Right cardiac atrium (tissue), 5 donors: ENCODE results near the gene NUP214. TPM values are rescaled to one million over a fixed set of nuclear protein-coding genes. Genes with fewer than 3 reads are reported as not detected.
"Not testable (repeated sequence)": the region's sequence is repeated elsewhere in the genome, so short reads cannot be mapped to it uniquely, and the experiment has no call there.

Experiments used
- ATAC-seq, 2 donors: fragments of 200-7000 bp; cut with Tn5 transposase; one replicate each; pipeline versions ENCODE4 v1.8.0 to v1.9.1; 2020; ENCODE audit warnings: moderate library complexity in 2 of 2, mild to moderate bottlenecking in 1 of 2
- DNase-seq, 3 donors: peaks; one replicate each; pipeline ENCODE4 v3.0.0-alpha.2; 2020
- H3K27ac ChIP-seq: one replicate; pipeline ENCODE4 v1.5.1; 2013; ENCODE audit warnings: mild to moderate bottlenecking, low read length, control low read depth, moderate library complexity
- H3K27me3 ChIP-seq: one replicate; pipeline ENCODE4 v1.6.1; 2013; ENCODE audit not compliant: control insufficient read depth, insufficient read depth
- H3K4me1 ChIP-seq: one replicate; pipeline ENCODE4 v1.6.1; 2013; ENCODE audit warnings: low read length; ENCODE audit not compliant: control insufficient read depth, insufficient read depth
- H3K4me3 ChIP-seq: one replicate; pipeline ENCODE4 v1.5.1; 2013; ENCODE audit warnings: low read length, control low read depth
- H3K9me3 ChIP-seq: one replicate; pipeline ENCODE4 v1.6.1; 2013; ENCODE audit warnings: low read length; ENCODE audit not compliant: control insufficient read depth
- WGBS: extraction: QIAGEN DNeasy Blood & Tissue Kit; methylation state at CpG from one replicate; pipeline ENCODE4 v1.1.7; 2013; 5-methylcytosine and 5-hydroxymethylcytosine counted together
- intact Hi-C, 4 donors: fragments of 100-400 bp; cut with DNase I; formaldehyde crosslinking; loops; one replicate each; pipeline versions ENCODE4 v1.11.0 to v1.14.0; 2022 to 2023
- polyA plus RNA-seq: library from polyadenylated mRNA; stranded (reverse); fragments of 200-250 nt; gene quantifications from one replicate; pipeline ENCODE4 v1.2.3, GENCODE V29; 2013
- total RNA-seq, 4 donors: library from RNA; stranded (reverse); fragmentation: NEBNext Ultra II Directional; extraction: Animal tissue kit (Norgen Biotek cat#: 25700); gene quantifications; one replicate each; pipeline ENCODE4 v1.2.1, GENCODE V29; 2021
- donor health status: healthy with polysubstance abuse.
- donor health status: DM: no; HTN: yes; CAD: no.
- donor health status: DM: no; HTN: no; CAD: no.
- donor health status: DM: no; HTN: yes; CAD: no; lungs with severe emphysema.
- donor health status: DM: yes; HTN: yes; CAD: no.

The NUP214 gene
- total and polyA plus RNA-seq, 5 donors: 12.0 to 34.6 (median 27.5) TPM

- intact Hi-C loops: no loop called here
These were observed 76.5 kb downstream of the NUP214 start for GRCh38 chr9:131201856-131202255.

GRCh38 chr9:131203431-131204218, 78.2 kb downstream of the NUP214 start:
- no peaks in the 10 kb centered on the region for H3K4me1 ChIP-seq
- H3K27ac ChIP-seq: no peak overlapping the region
- intact Hi-C loops: no loop called here
- no peaks in the 10 kb centered on the region for H3K27me3 ChIP-seq
- H3K4me3 ChIP-seq: no peak overlapping the region
- DNase-seq (no peak), ATAC-seq (no peak)
- WGBS: 84% methylated on average over 4 of the region's 4 CpGs
- no peaks in the 10 kb centered on the region for H3K9me3 ChIP-seq

More at GRCh38 chr9:131201856-131202255, 76.5 kb downstream of the NUP214 start:
- Histone ChIP-seq H3K27ac (no peak overlapping the region), H3K4me3 (no peak overlapping the region), H3K4me1 (no peaks in the 10 kb centered on the region), H3K9me3 (no peaks in the 10 kb centered on the region), H3K27me3 (no peaks in the 10 kb centered on the region)
- DNase-seq: no peak
- 92% methylated on average over 3 of the region's 3 CpGs for WGBS
- ATAC-seq: no peak

GRCh38 chr9:131204285-131204684, 78.9 kb downstream of the NUP214 start:
- Histone ChIP-seq H3K9me3 (no peaks in the 10 kb centered on the region), H3K27me3 (no peaks in the 10 kb centered on the region), H3K27ac (no peak overlapping the region), H3K4me3 (no peak overlapping the region), H3K4me1 (no peaks in the 10 kb centered on the region)
- WGBS: 85% methylated on average over 8 of the region's 8 CpGs
- intact Hi-C loops: no loop called here
- ATAC-seq: no peak
- DNase-seq: no peak

GRCh38 chr9:131206495-131206894, 81.1 kb downstream of the NUP214 start:
- WGBS: 97% methylated on average over 3 of the region's 3 CpGs
- ATAC-seq (no peak), DNase-seq (no peak)
- Histone ChIP-seq H3K4me3 (no peak overlapping the region), H3K9me3 (no peaks in the 10 kb centered on the region), H3K27me3 (no peaks in the 10 kb centered on the region), H3K27ac (no peak overlapping the region), H3K4me1 (no peaks in the 10 kb centered on the region)
- intact Hi-C loops: no loop called here

GRCh38 chr9:131211920-131212319, 86.5 kb downstream of the NUP214 start:
- ATAC-seq, H3K27ac ChIP-seq, H3K4me1 ChIP-seq, intact Hi-C loops, H3K4me3 ChIP-seq, H3K9me3 ChIP-seq, DNase-seq, H3K27me3 ChIP-seq: not testable (repeated sequence)
- WGBS: 97% methylated on average over 4 of the region's 4 CpGs

- intact Hi-C loops: no loop called here
These were observed 89.0 kb downstream of the NUP214 start for GRCh38 chr9:131214286-131214856.

GRCh38 chr9:131214876-131215275, 89.5 kb downstream of the NUP214 start:
- Histone ChIP-seq H3K27ac (no peak overlapping the region), H3K27me3 (no peaks in the 10 kb centered on the region), H3K4me1 (no peaks in the 10 kb centered on the region), H3K9me3 (no peaks in the 10 kb centered on the region), H3K4me3 (no peak overlapping the region)
- WGBS: 24% methylated on average over 4 of the region's 4 CpGs
- ATAC-seq (peak; percentile 29 to 56), DNase-seq (no peak)
- intact Hi-C loops: no loop called here

More at GRCh38 chr9:131214286-131214856, 89.0 kb downstream of the NUP214 start:
- no peak overlapping the region for H3K27ac ChIP-seq
- 45% methylated on average over 7 of the region's 7 CpGs for WGBS
- H3K9me3 ChIP-seq: no peaks in the 10 kb centered on the region
- peak in 1 of 2 donors; percentile 35 for ATAC-seq
- no peaks in the 10 kb centered on the region for H3K4me1 ChIP-seq
- no peaks in the 10 kb centered on the region for H3K27me3 ChIP-seq
- H3K4me3 ChIP-seq: no peak overlapping the region
- DNase-seq: no peak

GRCh38 chr9:131216806-131217205, 91.4 kb downstream of the NUP214 start:
- no peaks in the 10 kb centered on the region for H3K9me3 ChIP-seq
- ATAC-seq (no peak), DNase-seq (no peak)
- no peak overlapping the region for H3K27ac ChIP-seq
- intact Hi-C loops: no loop called here
- no peak overlapping the region for H3K4me3 ChIP-seq
- H3K27me3 ChIP-seq: no peaks in the 10 kb centered on the region
- WGBS: 76% methylated on average over 4 of the region's 4 CpGs
- H3K4me1 ChIP-seq: no peaks in the 10 kb centered on the region

- no peak overlapping the region for H3K27ac ChIP-seq
- H3K4me3 ChIP-seq: no peak overlapping the region
- H3K9me3 ChIP-seq: no peaks in the 10 kb centered on the region
- 42% methylated on average over 6 of the region's 6 CpGs for WGBS
- intact Hi-C loops: no loop called here
- H3K4me1 ChIP-seq: no peaks in the 10 kb centered on the region
- DNase-seq: no peak
- H3K27me3 ChIP-seq: no peaks in the 10 kb centered on the region
- ATAC-seq: peak; percentile 20 to 50
These were observed 92.1 kb downstream of the NUP214 start for GRCh38 chr9:131217331-131218031.

- WGBS: 70% methylated on average over 5 of the region's 5 CpGs
- H3K4me1 ChIP-seq: no peaks in the 10 kb centered on the region
- no peak for ATAC-seq
- DNase-seq: no peak
- no peaks in the 10 kb centered on the region for H3K27me3 ChIP-seq
- no peaks in the 10 kb centered on the region for H3K9me3 ChIP-seq
- no peak overlapping the region for H3K4me3 ChIP-seq
- H3K27ac ChIP-seq: no peak overlapping the region
- intact Hi-C loops: no loop called here
These were observed 93.0 kb downstream of the NUP214 start for GRCh38 chr9:131218370-131218769.

- H3K4me1 ChIP-seq: no peaks in the 10 kb centered on the region
- no peaks in the 10 kb centered on the region for H3K9me3 ChIP-seq
- no peaks in the 10 kb centered on the region for H3K27me3 ChIP-seq
- H3K27ac ChIP-seq: no peak overlapping the region
- H3K4me3 ChIP-seq: no peak overlapping the region
- ATAC-seq (no peak), DNase-seq (no peak)
- intact Hi-C loops: no loop called here
- 87% methylated on average over 2 of the region's 2 CpGs for WGBS
These were observed 95.1 kb downstream of the NUP214 start for GRCh38 chr9:131220485-131220884.
